HUES6 (cell line): ENCODE measurements around the gene TUFT1.

Experiments used
- H3K27ac ChIP-seq: 2 replicates; pipeline ENCODE4 v1.7.0; 2013; ENCODE audit warnings: low read depth, mild to moderate bottlenecking, low read length, inconsistent platforms
- H3K27me3 ChIP-seq: 2 replicates; pipeline ENCODE4 v1.6.1; 2013; ENCODE audit warnings: low read length; ENCODE audit not compliant: control insufficient read depth, insufficient read depth
- H3K36me3 ChIP-seq: 2 replicates; pipeline ENCODE4 v1.6.1; 2013; ENCODE audit warnings: low read length; ENCODE audit not compliant: control insufficient read depth, insufficient read depth
- H3K4me1 ChIP-seq: 2 replicates; pipeline ENCODE4 v1.6.1; 2013; ENCODE audit warnings: low read length; ENCODE audit not compliant: control insufficient read depth, insufficient read depth
- H3K4me3 ChIP-seq: 2 replicates; pipeline ENCODE4 v1.5.1; 2013; ENCODE audit warnings: low read depth, low read length
- H3K9ac ChIP-seq: one replicate; pipeline ENCODE4 v1.6.1; 2013; ENCODE audit warnings: mild to moderate bottlenecking, low read length
- H3K9me3 ChIP-seq: 2 replicates; pipeline ENCODE4 v1.6.1; 2013; ENCODE audit warnings: low read depth, low read length; ENCODE audit not compliant: control insufficient read depth, insufficient read depth

Gene TUFT1

GRCh38 chr1:151524736-151525135 lies 15.4 kb upstream of the TUFT1 start:
- Histone ChIP-seq H3K27ac (no peak overlapping the region), H3K4me3 (no peak overlapping the region), H3K36me3 (peaks cover 49% of the 10 kb centered on the region), H3K9me3 (no peaks in the 10 kb centered on the region), H3K27me3 (no peaks in the 10 kb centered on the region), H3K9ac (no peak overlapping the region), H3K4me1 (peaks cover 6% of the 10 kb centered on the region; the same call in 1 of the 2 replicates)

DNA sequence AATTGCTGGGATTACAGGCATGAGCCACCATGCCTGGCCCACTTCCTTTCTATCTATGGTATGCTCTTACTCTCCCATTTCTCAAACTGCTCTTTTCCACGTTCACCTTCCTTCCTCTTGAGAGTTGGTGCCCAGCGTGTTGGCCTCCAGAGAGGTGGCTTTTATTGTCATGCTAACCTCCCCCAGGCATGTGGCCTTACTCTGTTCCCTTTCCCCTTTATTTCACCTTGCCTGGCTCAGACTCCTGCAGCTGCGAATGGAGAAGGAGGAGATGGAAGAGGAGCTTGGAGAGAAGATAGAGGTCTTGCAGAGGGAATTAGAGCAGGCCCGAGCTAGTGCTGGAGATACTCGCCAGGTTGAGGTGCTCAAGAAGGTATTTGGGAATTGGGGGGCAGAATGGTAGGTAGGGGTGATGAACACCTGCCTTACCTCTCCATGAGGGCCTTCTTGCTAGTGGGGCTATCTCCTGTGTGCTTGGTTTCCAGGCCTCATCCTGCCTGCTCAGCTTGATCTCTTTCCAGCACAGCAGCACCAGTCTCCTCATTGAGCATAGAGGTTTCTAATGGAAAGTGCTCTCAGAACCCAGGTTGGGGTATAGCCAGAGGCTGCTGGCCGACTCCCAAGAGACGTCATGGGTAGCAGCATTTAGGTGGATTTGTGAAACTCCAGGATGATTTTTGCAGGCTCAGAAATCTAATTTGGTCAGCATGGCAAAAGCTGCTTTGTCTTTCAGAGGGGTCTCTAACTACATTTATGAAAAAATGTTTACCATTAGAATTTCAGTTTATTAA lies 13.2 kb upstream of the TUFT1 start:
- no peaks in the 10 kb centered on the region for H3K9me3 ChIP-seq
- H3K9ac ChIP-seq: no peak overlapping the region
- H3K36me3 ChIP-seq: peaks cover 56% of the 10 kb centered on the region
- no peak overlapping the region for H3K4me3 ChIP-seq
- H3K27ac ChIP-seq: no peak overlapping the region
- peaks cover 6% of the 10 kb centered on the region; the same call in 1 of the 2 replicates for H3K4me1 ChIP-seq
- H3K27me3 ChIP-seq: no peaks in the 10 kb centered on the region

DNA sequence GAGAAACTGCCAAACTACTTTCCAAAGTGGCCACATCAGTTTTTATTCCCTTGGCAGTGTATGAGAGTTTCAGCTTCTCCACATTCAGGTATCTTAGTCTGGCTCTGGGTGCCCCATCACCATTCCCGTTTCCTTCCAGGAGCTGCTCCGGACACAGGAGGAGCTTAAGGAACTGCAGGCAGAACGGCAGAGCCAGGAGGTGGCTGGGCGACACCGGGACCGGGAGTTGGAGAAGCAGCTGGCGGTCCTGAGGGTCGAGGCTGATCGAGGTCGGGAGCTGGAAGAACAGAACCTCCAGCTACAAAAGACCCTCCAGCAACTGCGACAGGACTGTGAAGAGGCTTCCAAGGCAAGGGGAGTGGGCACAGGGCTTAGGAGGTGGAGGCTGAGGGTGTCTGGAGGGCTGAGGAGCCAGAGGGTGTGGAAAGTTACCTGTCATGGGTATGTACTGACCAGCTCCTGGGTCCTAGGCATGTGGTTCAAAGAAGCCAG lies 10.9 kb upstream of the TUFT1 start:
- Histone ChIP-seq H3K4me3 (no peak overlapping the region), H3K36me3 (peaks cover 60% of the 10 kb centered on the region), H3K4me1 (peaks cover 6% of the 10 kb centered on the region; the same call in 1 of the 2 replicates), H3K27ac (no peak overlapping the region), H3K9ac (no peak overlapping the region), H3K27me3 (no peaks in the 10 kb centered on the region), H3K9me3 (no peaks in the 10 kb centered on the region)

DNA sequence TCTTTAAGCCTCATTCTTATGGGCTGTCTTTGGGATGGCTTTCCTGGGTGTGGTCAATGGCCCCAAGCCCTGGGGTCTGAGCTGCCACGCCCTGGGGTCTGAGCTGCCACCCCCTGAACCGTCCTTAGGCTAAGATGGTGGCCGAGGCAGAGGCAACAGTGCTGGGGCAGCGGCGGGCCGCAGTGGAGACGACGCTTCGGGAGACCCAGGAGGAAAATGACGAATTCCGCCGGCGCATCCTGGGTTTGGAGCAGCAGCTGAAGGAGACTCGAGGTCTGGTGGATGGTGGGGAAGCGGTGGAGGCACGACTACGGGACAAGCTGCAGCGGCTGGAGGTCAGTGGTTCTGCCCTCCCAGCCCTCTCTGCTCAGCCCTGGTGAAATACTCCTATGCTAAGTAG lies 10.3 kb upstream of the TUFT1 start:
- Histone ChIP-seq H3K9me3 (no peaks in the 10 kb centered on the region), H3K4me1 (peaks cover 6% of the 10 kb centered on the region; the same call in 1 of the 2 replicates), H3K4me3 (no peak overlapping the region), H3K27ac (no peak overlapping the region), H3K9ac (no peak overlapping the region), H3K27me3 (no peaks in the 10 kb centered on the region), H3K36me3 (peaks cover 58% of the 10 kb centered on the region)

DNA sequence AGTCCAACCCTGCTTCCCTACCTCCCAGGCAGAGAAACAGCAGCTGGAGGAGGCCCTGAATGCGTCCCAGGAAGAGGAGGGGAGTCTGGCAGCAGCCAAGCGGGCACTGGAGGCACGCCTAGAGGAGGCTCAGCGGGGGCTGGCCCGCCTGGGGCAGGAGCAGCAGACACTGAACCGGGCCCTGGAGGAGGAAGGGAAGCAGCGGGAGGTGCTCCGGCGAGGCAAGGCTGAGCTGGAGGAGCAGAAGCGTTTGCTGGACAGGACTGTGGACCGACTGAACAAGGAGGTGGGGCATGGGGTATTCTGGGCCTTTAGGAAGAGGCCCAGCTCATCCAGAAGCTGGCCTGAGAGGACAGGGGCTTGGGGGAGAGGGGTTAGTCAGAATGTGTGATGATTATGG lies 9.6 kb upstream of the TUFT1 start:
- H3K27me3 ChIP-seq: no peaks in the 10 kb centered on the region
- peaks cover 53% of the 10 kb centered on the region for H3K36me3 ChIP-seq
- H3K27ac ChIP-seq: no peak overlapping the region
- H3K9ac ChIP-seq: no peak overlapping the region
- H3K4me1 ChIP-seq: peaks cover 8% of the 10 kb centered on the region; the same call in 1 of the 2 replicates
- no peaks in the 10 kb centered on the region for H3K9me3 ChIP-seq
- no peak overlapping the region for H3K4me3 ChIP-seq

- no peaks in the 10 kb centered on the region for H3K27me3 ChIP-seq
- H3K27ac ChIP-seq: no peak overlapping the region
- no peak overlapping the region for H3K4me3 ChIP-seq
- peaks cover 64% of the 10 kb centered on the region for H3K36me3 ChIP-seq
- H3K9ac ChIP-seq: no peak overlapping the region
- peaks cover 5% of the 10 kb centered on the region; the same call in 1 of the 2 replicates for H3K4me1 ChIP-seq
- no peaks in the 10 kb centered on the region for H3K9me3 ChIP-seq
Observed at GRCh38 chr1:151533870-151534269, 6.2 kb upstream of the TUFT1 start.

- no peaks in the 10 kb centered on the region for H3K9me3 ChIP-seq
- H3K27ac ChIP-seq: no peak overlapping the region
- H3K27me3 ChIP-seq: no peaks in the 10 kb centered on the region
- peaks cover 56% of the 10 kb centered on the region for H3K36me3 ChIP-seq
- H3K4me3 ChIP-seq: no peak overlapping the region
- no peak overlapping the region for H3K9ac ChIP-seq
- peaks cover 12% of the 10 kb centered on the region for H3K4me1 ChIP-seq
Observed at GRCh38 chr1:151534662-151535278, 5.3 kb upstream of the TUFT1 start.

GRCh38 chr1:151535326-151536271 lies 4.5 kb upstream of the TUFT1 start:
- Histone ChIP-seq H3K9ac (no peak overlapping the region), H3K4me1 (peaks cover 13% of the 10 kb centered on the region), H3K4me3 (no peak overlapping the region), H3K36me3 (peaks cover 48% of the 10 kb centered on the region), H3K27me3 (no peaks in the 10 kb centered on the region), H3K9me3 (no peaks in the 10 kb centered on the region), H3K27ac (no peak overlapping the region)

DNA sequence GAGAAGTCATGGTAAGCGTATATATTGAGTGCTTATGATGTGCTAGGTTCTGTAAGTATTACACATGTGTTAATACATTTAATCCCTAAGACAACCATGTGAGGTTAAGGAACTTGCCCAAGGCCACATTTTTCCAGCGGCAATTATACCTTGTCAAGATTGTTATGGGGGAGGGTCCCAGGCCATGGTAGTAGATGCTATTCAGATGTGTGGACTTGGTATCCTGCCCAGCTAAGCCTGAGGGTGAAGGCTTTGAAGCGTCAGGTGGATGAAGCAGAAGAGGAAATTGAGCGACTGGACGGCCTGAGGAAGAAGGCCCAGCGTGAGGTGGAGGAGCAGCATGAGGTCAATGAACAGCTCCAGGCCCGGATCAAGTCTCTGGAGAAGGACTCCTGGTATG lies 3.6 kb upstream of the TUFT1 start:
- Histone ChIP-seq H3K9ac (no peak overlapping the region), H3K36me3 (peaks cover 40% of the 10 kb centered on the region), H3K9me3 (no peaks in the 10 kb centered on the region), H3K27me3 (no peaks in the 10 kb centered on the region), H3K4me1 (peaks cover 18% of the 10 kb centered on the region), H3K27ac (no peak overlapping the region), H3K4me3 (no peak overlapping the region)

- H3K9me3 ChIP-seq: no peaks in the 10 kb centered on the region
- H3K27me3 ChIP-seq: no peaks in the 10 kb centered on the region
- no peak overlapping the region for H3K9ac ChIP-seq
- H3K4me1 ChIP-seq: peaks cover 20% of the 10 kb centered on the region
- peaks cover 36% of the 10 kb centered on the region for H3K36me3 ChIP-seq
- H3K27ac ChIP-seq: no peak overlapping the region
- H3K4me3 ChIP-seq: no peak overlapping the region
Observed at GRCh38 chr1:151537112-151537511, 3.0 kb upstream of the TUFT1 start.
